Uterus (tissue), 4 donors: ENCODE data around the gene SULT2B1. TPM values are rescaled to one million over a fixed set of nuclear protein-coding genes. Genes with fewer than 3 reads are reported as not detected.

Experiments used
- DNase-seq, 2 donors: peaks; one replicate each; pipeline ENCODE4 v3.0.0-alpha.2; 2019 to 2020
- H3K27ac ChIP-seq, 2 donors: fragments of 200-600 bp; sonication (generic); 1 replicate in 1 of 2; 2 replicates in 1 of 2; pipeline ENCODE4 v1.5.1; 2016 to 2018
- H3K27me3 ChIP-seq, 2 donors: fragments of 200-600 bp; sonication (generic); one replicate each; pipeline ENCODE4 v1.5.1; 2018 to 2019; ENCODE audit warnings: control low read depth in 1 of 2
- H3K36me3 ChIP-seq, 2 donors: fragments of 200-600 bp; sonication (generic); one replicate each; pipeline ENCODE4 v1.5.1; 2019; ENCODE audit warnings: control low read depth in 1 of 2
- H3K4me1 ChIP-seq, 2 donors: fragments of 200-600 bp; sonication (generic); one replicate each; pipeline ENCODE4 v1.5.1; 2018 to 2019; ENCODE audit warnings: control low read depth in 1 of 2
- H3K4me3 ChIP-seq, 2 donors: fragments of 200-600 bp; sonication (generic); 1 replicate in 1 of 2; 2 replicates in 1 of 2; pipeline ENCODE4 v1.5.1; 2018 to 2019; ENCODE audit warnings: mild to moderate bottlenecking in 1 of 2
- H3K9me3 ChIP-seq, 2 donors: fragments of 200-600 bp; sonication (generic); one replicate each; pipeline ENCODE4 v1.5.1; 2019; ENCODE audit warnings: control low read depth in 1 of 2
- CTCF ChIP-seq, 4 experiments: fragments of 200-600 bp in 2 of 4; fragments of 450-650 bp in 2 of 4; sonication (generic) in 2 of 4; IDR thresholded peaks; one replicate each; pipeline ENCODE4 v1.5.1; 2016 to 2019; ENCODE audit warnings: antibody characterized with exemption in 4 of 4, mild to moderate bottlenecking in 2 of 4, moderate library complexity in 1 of 4
- POLR2A ChIP-seq, 2 donors: fragments of 450-650 bp; IDR thresholded peaks; one replicate each; pipeline ENCODE4 v1.6.1; 2016; ENCODE audit warnings: antibody characterized with exemption in 2 of 2, mild to moderate bottlenecking in 1 of 2, moderate library complexity in 1 of 2
- intact Hi-C: fragments of 100-400 bp; cut with DNase I; formaldehyde crosslinking; loops from one replicate; pipeline ENCODE4 v1.15.1; 2023; ENCODE audit warnings: low total_unique reads
- total RNA-seq, 4 donors: library from RNA; depleted of rRNA in 3 of 4; stranded (reverse); fragments of >200 nt in 3 of 4; gene quantifications; one replicate each; pipeline versions ENCODE4 v1.1.0 to v1.2.4, GENCODE V29; 2014 to 2023
- donor health status: DM: yes; HTN: yes; CAD: no.

The SULT2B1 gene
- total RNA-seq, 4 donors from 2014 or later: 0.41 TPM; not detected in 3

- Histone ChIP-seq H3K9me3 (no peaks in the 10 kb centered on the region), H3K27ac (no peak overlapping the region), H3K27me3 (no peaks in the 10 kb centered on the region), H3K4me1 (peaks cover 8 to 11% of the 10 kb centered on the region in 2 donors), H3K36me3 (no peaks in the 10 kb centered on the region), H3K4me3 (no peak overlapping the region)
- TF ChIP-seq CTCF (IDR thresholded peaks at IDR 0.05) (no peak), POLR2A (IDR thresholded peaks at IDR 0.05) (no peak)
- intact Hi-C loops: loop anchor here (10.0 kb wide), 2 partner anchors 119 to 1129 kb away; partner anchors contain the start of gene KPTN
- DNase-seq: no peak
Measured at GRCh38 chr19:48613852-48614435, 62.0 kb downstream of the SULT2B1 start.

- no peaks in the 10 kb centered on the region for H3K36me3 ChIP-seq
- H3K9me3 ChIP-seq: no peaks in the 10 kb centered on the region
- intact Hi-C loops: loop anchor here (10.0 kb wide), 2 partner anchors 120 to 1130 kb away; partner anchors contain the start of gene KPTN
- H3K4me3 ChIP-seq: no peak within 1 kb of the TSS
- H3K4me1 ChIP-seq: peaks cover 8 to 11% of the 10 kb centered on the region in 2 donors
- DNase-seq: no peak
- no peak within 1 kb of the TSS for H3K27ac ChIP-seq
- no peaks in the 10 kb centered on the region for H3K27me3 ChIP-seq
- TF ChIP-seq CTCF (IDR thresholded peaks at IDR 0.05) (no peak), POLR2A (IDR thresholded peaks at IDR 0.05) (peak in 1 of 2 donors; percentile 16)
Measured at GRCh38 chr19:48614436-48615230, 62.7 kb downstream of the SULT2B1 start, which contains the start of gene FAM83E. Gene FAM83E, minus strand, starts transcription at chr19:48615076. Its CDS starts 1,704 bp downstream, at chr19:48613372.

GRCh38 chr19:48615231-48616040 lies 63.5 kb downstream of the SULT2B1 start:
- Histone ChIP-seq H3K4me1 (peaks cover 8 to 11% of the 10 kb centered on the region in 2 donors), H3K4me3 (no peak overlapping the region), H3K9me3 (no peaks in the 10 kb centered on the region), H3K27me3 (no peaks in the 10 kb centered on the region), H3K36me3 (no peaks in the 10 kb centered on the region), H3K27ac (no peak overlapping the region)
- no peak for TF ChIP-seq POLR2A (IDR thresholded peaks at IDR 0.05)
- TF ChIP-seq CTCF (IDR thresholded peaks at IDR 0.05): no peak
- intact Hi-C loops: loop anchor here (10.0 kb wide), 2 partner anchors 121 to 1131 kb away; partner anchors contain the start of gene KPTN
- DNase-seq: no peak

- DNase-seq: no peak
- H3K9me3 ChIP-seq: no peaks in the 10 kb centered on the region
- no peak for TF ChIP-seq POLR2A (IDR thresholded peaks at IDR 0.05)
- no peak for TF ChIP-seq CTCF (IDR thresholded peaks at IDR 0.05)
- no peak overlapping the region for H3K4me3 ChIP-seq
- intact Hi-C loops: loop anchor here (10.0 kb wide), 2 partner anchors 121 to 1131 kb away; partner anchors contain the start of gene KPTN
- peaks cover 8 to 11% of the 10 kb centered on the region in 2 donors for H3K4me1 ChIP-seq
- H3K36me3 ChIP-seq: no peaks in the 10 kb centered on the region
- H3K27ac ChIP-seq: no peak overlapping the region
- H3K27me3 ChIP-seq: no peaks in the 10 kb centered on the region
Measured at GRCh38 chr19:48616041-48616436, 64.1 kb downstream of the SULT2B1 start.
